GM21723 (cell line): ENCODE results near the gene N4BP2L2.

ENCODE experiments used
- ATAC-seq: cut with Tn5 transposase; IDR thresholded peaks from one replicate; pipeline ENCODE4 v1.9.1; 2021; ENCODE audit warnings: mild to moderate bottlenecking, moderate library complexity; ENCODE audit not compliant: unreplicated experiment

N4BP2L2 gene

DNA sequence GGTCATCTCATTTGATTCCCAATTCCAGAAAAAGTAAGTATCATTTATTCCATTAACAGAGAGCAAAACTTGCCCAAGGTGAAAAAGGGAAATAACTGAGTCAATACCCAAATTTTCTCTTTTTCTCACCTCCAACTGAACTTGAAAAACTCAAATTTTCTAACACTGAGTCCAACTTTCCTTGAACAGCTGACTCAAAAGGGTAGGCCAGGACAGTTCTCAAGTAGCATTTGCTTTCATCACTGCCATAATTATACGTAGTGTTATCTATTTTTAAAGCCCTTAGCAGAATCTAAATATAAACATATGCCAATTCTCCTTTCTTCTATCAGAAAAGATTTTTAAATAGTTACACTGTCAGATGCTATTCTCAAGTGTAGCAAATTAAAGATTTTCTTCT lies 3.5 kb downstream of the N4BP2L2 start:
- ATAC-seq = no peak

DNA sequence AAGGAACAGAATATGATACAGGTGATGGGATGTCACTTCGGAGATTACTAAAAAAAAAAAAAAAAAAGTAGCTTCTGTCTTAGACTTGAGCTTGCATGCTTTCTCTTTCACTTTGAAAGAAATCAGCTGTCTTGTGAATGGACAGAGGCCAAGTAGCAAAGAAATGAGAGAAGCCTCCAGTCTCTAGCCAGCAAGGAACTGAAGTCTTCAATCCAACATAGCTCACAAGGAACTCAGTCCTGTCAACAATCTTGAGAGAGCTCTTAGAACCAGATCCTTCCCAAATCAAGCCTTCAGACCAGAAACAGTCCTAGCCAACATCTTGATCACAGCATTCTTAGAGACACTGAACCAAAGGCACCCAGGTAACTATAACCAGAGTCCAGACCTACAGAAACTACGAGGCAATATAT lies 7.7 kb downstream of the N4BP2L2 start:
- ATAC-seq = peak; percentile 80

DNA sequence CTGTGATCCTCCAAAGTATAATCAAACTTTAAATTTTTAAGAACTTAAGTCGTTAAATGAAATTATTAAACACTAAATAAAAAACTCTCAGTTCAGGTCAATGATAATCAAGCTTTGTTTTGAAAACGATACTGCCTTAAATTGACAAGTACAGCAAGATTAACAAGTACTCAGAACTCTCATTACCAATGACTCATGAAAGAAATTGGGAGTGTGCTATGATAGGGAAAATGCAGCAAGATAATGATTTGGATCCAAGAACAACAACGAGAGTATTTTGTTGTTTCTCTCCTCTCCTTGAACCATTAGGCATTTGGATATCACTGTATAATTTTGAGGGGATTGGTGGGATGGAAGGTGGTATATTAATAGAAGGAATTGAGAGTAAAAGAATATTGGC lies 10.2 kb downstream of the N4BP2L2 start:
- ATAC-seq = no peak

- ATAC-seq = no peak
These were observed 11.4 kb downstream of the N4BP2L2 start for GRCh38 chr13:32527151-32527550.

GRCh38 chr13:32525766-32526165 lies 12.8 kb downstream of the N4BP2L2 start:
- no peak for ATAC-seq

- no peak for ATAC-seq
These were observed 23.3 kb downstream of the N4BP2L2 start for GRCh38 chr13:32515246-32515645.

DNA sequence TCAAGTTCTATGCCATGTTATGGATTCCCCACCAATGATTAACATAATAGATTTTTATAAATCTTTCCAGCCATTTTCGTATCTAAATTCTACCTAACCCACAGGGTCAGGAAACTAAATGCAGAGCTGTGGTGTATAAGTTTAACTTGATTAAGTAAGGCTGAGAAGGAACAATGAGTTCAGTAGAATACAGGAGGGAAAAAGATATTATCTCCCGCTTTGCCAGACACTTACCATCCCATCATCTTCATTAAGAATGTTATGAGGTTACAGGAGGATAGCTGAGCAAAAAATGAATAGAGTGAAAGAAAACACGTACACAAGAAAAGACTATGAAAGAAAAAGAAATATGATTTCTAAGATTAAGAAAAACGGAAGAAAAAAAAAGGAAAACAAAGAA lies 27.1 kb downstream of the N4BP2L2 start:
- no peak for ATAC-seq

DNA sequence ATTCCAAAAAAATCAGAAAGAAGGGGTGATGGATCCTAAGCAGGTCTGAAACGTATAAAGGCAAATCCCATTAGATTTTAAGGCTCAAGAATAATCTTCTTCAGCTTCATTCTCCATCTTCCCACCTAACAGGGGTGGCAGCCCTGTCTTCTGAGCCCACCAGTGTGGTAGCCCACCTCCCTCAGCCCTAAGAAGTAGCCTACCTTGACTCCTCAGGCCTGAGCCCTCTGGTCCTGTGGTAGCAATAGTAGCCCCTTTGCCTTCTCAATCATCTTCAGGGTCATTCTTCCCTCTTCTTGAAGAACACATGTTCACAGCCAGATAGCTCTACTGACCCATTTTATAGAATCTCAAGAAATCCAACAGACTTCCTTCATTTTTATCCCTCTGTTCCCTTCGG lies 33.7 kb downstream of the N4BP2L2 start:
- ATAC-seq = no peak

- ATAC-seq = no peak
These were observed 34.3 kb downstream of the N4BP2L2 start for GRCh38 chr13:32504263-32504662.

DNA sequence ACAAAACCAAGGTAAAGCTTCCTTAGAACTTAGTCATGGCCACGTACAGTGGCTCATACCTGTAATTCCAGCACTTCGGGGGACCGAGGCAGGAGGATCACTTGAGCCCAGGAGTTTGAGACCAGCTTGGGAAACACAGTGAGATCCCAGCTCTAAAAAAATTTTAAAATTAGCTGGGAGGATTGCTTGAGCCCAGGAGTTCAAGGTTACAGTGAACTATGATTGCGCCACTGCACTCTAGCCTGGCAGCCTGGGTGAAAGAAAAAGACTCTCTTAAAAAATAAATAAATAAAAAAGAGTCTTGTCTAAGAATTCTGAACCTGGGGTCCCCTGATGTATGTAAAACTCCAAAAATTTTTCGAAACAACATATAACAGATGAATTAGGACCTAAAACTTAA lies 34.9 kb downstream of the N4BP2L2 start:
- no peak for ATAC-seq

GRCh38 chr13:32501064-32501463 lies 37.5 kb downstream of the N4BP2L2 start:
- no peak for ATAC-seq

DNA sequence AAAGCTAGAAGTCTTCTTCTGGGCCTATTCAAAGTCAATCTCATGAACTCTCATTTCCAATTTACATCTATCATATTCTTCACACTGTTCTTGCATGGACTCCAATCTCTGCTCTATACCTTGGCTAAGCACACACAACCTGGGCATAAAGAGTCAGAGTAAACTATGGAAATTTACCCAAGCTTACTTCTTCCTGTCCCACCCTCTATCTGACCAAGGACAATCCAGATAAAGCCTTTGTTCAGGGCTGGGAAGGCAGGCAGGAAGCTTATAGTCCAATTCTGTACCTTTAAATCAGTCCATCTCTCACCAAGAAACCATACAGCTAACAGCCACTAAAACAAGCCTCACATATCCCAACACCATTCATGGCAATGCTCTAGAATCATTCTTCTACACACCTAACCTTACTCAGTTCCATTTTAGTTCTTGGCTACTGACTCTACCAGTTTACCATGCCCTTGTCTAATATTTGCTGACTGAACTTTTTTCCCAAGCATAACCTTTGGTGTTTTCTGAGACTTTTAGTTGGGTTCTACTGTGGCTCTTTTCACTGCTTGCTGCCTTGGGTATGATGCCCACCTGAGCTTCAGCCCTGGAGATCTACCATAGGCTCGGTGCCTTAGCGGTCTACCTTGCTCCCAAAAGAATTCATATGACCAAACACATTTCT lies 38.9 kb downstream of the N4BP2L2 start:
- ATAC-seq = no peak

DNA sequence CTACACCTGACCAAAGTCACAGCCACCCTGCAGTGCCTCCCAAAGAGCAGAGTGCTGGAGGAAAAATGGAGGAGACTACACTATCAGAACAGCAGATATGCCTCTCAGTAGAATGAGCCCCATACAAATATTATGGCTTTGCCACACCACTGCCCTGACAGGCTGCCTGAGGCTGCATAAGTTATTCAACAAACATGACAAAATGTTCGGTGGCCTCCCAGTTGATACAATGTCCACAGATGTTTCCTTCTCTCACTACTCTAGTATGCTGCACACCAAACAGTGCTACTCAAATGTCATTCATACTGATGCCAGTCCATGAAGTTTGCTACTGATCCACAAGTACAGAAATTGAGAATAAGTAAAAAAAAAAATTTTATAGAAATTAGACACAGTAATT lies 41.0 kb downstream of the N4BP2L2 start:
- ATAC-seq = no peak

- no peak for ATAC-seq
These were observed 41.9 kb downstream of the N4BP2L2 start for GRCh38 chr13:32496599-32497160.

- ATAC-seq = no peak
These were observed 42.8 kb downstream of the N4BP2L2 start for GRCh38 chr13:32495841-32496240.

DNA sequence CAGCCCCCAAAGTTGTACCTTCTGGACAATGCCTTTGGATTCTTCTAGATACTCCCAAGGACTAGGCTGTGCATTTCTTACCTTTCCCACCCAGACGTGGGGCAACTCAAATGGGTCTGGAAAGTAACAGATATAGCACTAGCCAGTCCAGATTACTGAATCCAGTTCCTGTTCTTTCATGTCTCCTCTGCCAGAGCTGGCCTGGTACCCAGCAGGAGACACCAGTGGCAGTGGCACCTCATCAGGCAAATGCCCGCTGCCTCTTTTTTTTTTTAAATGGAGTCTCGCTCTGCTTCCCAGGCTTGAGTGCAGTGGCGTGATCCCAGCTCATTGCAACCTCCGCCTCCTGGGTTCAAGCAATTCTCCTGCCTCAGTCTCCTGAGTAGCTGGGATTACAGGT lies 43.2 kb downstream of the N4BP2L2 start:
- ATAC-seq = no peak

- no peak for ATAC-seq
These were observed 47.6 kb downstream of the N4BP2L2 start for GRCh38 chr13:32491028-32491427.

- ATAC-seq = no peak
These were observed 61.7 kb downstream of the N4BP2L2 start for GRCh38 chr13:32476892-32477291.

DNA sequence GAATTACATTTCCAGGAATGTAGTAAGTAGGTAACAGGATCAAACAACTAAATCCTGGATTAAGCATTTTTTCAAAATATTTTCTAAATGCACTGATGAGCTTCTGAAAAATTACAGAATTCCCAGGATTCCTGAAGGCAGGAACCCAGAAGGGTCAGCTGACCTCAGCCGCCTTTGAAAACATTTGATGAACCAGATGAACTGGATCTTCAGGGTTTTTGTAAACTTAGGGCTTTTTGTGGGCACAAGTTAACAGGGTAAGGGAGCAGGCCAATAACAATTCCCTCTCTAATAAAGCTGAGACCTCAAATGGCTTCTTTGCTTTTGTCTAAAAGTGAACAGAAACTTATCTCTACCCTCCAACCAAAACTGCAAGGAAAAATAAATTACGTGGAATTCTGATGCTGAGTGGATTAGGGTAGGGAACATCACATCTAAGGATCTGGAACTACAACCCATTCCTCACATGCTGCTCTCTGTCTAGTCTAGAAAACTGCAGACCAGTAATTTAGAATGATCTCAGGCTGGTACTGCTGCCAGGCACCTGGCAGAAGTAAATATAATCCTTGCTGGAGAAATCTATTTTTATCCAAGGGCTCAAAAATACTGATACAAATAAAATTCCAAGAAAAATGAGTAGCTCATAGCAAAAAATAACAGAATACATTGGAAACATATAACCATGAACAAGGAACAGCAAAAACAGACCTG lies 62.4 kb downstream of the N4BP2L2 start:
- ATAC-seq = no peak

DNA sequence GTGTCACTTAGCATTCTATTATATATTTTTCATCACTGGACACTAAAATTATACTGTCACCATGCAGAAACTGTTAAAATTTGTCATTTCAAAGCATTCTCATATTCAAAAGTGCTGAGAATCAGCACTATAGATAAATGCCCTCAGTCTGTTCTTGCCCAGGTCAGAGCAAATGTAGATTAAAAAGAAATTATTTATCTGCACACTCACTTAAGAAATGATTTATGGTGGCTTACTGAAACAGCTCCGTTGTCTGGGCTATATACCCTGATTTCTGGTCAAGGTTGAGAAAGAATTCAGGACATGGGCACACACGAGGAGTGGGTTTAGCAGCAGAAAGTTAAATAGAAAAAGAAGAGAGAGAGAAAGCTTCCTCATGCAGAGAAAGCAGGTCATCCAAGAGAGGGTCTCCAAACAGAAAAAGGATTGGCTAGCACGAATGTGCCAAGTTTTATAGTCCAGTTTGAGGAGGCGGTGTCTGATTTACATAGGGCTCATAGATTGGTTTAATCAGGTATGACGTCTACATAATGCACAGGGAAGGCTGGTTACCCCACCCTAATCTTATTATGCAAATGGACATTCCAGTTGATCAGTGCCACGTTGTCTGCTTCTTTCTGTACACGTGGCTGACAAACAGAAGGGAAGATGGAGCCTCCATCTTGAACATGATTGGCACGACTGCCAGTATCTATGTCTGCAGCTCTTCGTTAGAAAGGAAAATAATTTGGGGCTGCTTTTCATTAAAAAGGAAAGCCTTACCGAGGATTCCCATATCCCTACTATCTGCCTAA lies 63.4 kb downstream of the N4BP2L2 start:
- no peak for ATAC-seq

- no peak for ATAC-seq
These were observed 64.9 kb downstream of the N4BP2L2 start for GRCh38 chr13:32473650-32474049.

DNA sequence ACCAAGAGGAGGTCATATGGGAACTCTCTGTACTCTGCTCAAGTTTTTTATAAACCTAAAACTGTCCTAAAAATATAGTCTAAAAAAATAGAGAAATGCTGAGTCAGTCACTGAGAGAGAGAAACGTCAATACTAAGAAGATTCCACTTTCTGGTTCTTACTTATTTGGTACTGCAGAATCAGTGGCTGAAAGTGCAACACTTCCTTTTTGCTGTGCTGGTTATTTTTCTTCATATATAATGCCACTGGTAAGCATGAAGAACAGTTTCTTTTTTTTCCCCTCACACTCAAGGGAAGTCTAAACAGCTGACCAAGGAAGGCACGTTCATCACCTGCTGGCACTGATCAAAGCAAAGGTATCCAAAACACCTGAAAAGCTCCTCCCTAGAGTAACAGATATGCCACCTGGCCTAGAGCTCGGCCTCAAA lies 66.4 kb downstream of the N4BP2L2 start:
- peak; percentile 96 for ATAC-seq
